ENCODE results near the gene CHRNG.
"Not testable (repeated sequence)": the region's sequence is repeated elsewhere in the genome, so short reads cannot be mapped to it uniquely, and the experiment has no call there.

Gene CHRNG

DNA sequence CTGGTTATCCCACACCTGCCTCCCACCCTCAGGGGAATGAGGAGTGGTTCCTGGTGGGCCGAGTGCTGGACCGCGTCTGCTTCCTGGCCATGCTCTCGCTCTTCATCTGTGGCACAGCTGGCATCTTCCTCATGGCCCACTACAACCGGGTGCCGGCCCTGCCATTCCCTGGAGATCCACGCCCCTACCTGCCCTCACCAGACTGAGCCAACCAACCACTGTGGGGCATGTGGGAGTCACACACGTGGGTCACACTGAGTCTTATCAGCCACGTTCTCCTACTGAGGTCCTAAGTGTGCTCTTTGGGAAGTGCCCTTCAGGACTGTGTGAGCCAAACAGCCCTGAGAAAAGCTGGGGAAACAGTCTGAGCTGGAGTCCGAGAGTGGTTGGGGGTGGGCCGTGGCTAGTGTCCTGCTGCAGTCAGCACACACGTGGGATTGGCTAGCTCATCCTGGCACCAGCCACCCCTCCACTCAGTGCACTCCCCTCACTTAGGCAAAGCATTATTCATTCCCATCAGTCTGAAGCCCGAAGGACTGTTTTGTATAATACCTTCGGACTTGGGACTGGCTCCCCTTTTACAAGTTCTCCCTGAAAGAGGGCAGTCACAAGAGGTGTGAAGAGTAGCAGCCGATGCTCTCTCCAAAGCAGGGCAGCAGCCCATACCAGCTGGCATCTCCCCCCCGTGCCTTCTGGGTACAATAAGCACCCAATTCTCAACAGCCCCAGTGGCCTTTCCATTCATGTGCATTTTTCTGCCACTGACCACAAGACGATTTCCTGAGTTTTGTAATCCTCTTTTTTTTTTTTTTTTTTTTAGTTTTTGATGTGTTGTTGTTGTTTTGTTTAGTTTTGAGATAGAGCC lies 6.3 kb downstream of the CHRNG start:
- no peak for DNase-seq

GRCh38 chr2:232547991-232548390 lies 8.5 kb downstream of the CHRNG start:
- DNase-seq, result no peak

- DNase-seq, result no peak
Observed at GRCh38 chr2:232549655-232550353, 10.3 kb downstream of the CHRNG start.

DNA sequence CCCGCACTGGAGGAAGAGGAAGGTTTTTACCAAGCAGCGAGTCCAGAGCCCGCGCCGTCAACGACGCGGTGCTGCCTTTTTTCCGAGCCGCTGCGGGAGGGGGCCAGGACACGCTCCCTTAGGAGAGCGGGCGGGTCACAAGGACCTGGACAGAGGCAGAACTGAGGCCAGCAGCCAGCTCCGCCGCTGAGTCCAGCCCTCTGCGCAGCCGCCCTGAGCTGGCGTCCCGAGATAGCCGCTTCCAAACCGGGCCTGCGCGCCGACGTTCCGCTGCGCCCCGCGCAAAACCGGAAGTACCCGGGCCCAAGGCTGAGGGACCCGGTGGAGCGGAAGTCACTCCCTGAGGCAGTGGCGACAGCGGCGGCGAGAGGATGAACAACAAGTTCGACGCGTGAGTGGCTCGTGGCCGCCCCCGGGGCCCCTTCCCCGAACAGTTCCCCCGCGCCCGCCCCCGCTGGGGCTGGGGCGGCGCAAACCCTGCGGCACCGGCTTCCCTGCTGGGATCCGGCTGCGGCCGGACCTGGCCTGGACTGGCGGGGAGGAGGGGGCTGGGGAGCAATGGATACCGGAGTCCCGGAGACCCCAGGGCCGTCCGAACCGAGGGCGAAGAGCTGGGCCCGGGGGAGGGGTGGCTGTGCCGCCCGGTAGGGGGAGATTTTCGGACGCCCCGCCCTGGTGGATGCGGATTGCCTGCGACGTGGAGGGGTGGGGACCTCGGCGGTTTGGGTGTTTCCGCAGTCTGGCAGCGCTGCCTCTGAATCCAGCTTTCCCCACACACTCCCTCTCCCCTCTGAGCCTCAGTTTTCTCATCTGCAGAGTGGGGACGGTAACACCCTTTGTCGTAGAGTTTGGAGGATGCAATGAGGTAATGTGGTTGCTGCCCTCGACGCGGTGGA lies 11.1 kb downstream of the CHRNG start, which contains the start of the genes EIF4E2 and TIGD1:
EIF4E2 (plus strand) TSS at position 336 of the 896 bp plus-strand sequence; CDS start at position 372, 36 bp downstream.
TIGD1 (minus strand) TSS at position 204 of the 896 bp plus-strand sequence. CDS start 675 bp downstream, outside the sequence.
- DNase-seq, result peak; percentile 89

DNA sequence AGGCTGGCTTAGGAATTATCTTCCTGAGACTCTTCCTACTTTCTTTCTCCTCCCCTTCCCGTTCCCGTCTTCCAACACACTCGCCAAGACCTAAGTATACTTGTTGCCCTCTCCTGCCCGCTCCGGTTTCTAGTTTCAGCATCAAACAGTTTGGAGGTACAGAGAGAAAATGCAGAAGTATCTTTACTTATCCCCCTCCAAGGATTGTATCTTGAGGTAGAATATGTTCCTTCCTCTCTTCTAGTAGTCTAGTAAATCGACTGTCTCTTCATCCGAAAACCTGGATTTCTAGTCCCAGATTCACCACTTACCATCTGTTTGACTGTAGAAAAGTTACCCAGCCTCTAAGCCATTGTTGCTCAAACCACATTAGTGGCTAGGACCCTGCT lies 11.8 kb downstream of the CHRNG start:
- no peak for DNase-seq

DNA sequence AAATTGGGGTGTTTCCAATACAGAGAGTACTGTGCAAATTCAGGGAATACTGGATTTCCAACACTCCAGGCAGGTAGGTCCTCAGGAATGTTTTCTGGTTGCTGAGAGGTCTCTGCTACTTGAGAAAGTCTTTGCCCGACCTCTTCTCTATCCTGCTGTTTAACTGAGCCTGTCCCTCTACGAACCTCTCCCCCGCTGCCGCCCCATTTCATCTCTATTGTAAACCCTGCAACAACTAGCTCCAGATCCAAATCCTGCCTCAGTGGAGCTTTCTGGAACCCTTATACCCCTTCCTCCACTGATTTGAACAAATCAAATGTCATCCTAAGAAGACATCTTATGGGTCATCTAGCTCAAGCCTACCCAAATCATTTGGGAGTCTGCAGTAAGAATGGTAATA lies 12.3 kb downstream of the CHRNG start:
- DNase-seq, result no peak

DNA sequence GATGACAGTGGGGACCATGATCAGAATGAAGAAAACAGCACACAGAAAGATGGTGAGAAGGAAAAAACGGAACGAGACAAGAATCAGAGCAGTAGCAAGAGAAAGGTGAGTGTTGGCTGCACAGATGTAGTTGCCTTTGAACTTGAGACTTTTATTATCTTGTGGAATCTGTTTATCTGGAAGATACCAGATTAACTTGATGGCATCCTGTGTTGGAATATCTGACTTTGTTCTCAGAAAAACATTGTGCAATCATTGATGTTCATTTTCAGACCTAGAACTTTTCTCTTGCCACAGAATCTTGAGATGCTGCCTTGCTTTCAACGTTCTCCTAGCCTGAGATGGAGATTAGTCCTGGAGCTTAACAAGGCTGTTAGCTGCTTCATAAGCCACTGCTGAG lies 16.9 kb downstream of the CHRNG start:
- no peak for DNase-seq

- no peak for DNase-seq
Observed at GRCh38 chr2:232562515-232563151, 23.1 kb downstream of the CHRNG start.

- no peak for DNase-seq
Observed at GRCh38 chr2:232563580-232563979, 24.1 kb downstream of the CHRNG start.

- DNase-seq, result no peak
Observed at GRCh38 chr2:232567721-232568120, 28.2 kb downstream of the CHRNG start.

- peak; percentile 11 for DNase-seq
Observed at GRCh38 chr2:232568161-232568560, 28.7 kb downstream of the CHRNG start.

- DNase-seq, result no peak
Observed at GRCh38 chr2:232569541-232569940, 30.0 kb downstream of the CHRNG start.

DNA sequence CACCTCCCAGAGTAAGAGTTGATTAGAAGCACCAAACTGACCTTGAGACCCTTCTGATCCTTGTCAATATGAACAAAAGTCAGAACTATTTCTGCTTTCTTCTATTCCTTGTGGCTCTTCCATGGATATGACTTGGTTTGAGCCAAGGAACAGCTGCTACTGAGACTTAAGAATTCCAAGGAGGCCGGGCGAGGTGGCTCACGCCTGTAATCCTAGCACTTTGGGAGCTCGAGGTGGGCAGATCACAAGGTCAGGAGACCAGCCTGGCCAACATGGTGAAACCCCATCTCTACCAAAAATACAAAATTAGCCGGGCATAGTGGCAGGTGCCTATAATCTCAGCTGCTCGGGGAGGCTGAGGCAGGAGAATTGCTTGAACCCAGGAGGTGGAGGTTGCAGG lies 31.0 kb downstream of the CHRNG start:
- DNase-seq, result not testable (repeated sequence)

DNA sequence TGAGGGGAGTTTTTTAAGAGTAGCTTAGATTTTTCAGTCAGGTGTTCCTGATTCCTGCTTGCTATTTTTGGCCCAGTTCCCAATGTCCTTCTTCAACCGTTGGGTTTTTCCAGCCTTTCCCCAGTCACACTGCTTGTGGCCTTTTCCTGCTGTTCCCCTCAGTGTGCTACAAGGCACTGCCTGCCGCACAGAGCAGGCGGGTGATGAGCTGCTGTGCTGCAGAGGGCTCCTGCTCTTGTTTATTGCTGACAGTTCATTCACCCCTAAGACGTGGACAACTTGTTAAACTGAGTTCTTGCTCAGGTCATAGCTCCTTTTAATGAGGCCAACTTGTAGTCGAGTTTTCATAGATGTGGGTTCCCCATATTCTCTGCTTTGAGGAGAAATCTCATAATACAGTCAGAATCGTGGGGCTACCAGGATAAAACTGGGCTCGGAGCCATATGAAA lies 31.6 kb downstream of the CHRNG start:
- DNase-seq, result no peak

- no peak for DNase-seq
Observed at GRCh38 chr2:232573042-232573441, 33.5 kb downstream of the CHRNG start.

DNA sequence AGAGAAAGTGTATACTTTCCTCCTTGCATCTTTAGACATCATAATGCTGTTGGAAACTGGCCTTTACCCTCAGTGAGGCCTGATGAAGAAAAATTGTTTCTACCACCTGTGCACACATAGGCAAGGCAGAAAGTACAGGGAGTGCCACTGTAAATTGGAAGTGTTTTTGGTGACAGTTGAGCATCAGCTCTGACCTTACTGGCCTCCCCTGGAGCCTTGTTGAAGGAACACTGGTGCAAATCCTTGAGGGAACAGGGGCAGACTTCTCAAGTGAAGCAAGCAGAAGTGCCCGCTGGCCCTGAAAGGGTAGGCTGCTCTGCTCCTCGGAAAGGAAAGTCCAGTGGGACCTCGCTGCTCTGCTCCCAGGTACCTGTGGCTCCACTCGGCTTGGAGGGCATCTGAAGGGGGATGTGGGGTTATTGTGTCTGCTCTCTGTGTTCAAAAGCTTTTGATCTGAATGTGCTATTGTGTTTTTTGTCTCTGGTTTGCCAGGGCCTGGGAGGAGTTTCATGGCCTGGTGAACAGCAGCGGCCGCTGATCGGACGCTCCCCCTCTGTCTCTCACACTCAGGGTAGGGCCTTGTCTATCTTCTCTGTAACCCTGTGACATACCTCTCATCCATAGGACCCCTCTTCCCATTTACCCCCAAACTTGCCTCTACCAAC lies 34.4 kb downstream of the CHRNG start:
- DNase-seq, result no peak

GRCh38 chr2:232574674-232575403 lies 35.3 kb downstream of the CHRNG start:
- DNase-seq, result no peak

DNA sequence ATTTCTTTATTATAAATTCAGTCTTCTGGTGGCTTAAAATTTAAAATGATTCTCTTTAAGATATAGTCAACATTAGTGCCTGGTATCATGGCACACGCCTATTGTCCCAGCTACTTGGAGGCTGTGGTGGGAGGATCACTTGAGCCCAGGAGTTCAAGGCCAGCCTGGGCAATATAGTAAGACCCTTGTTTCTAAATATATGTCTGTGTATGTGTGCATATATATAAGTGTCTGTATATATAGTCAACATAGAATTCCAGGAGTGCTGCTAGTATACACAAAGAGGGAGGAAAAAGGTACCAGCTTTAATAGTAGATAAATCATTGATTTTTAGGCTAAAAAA lies 35.9 kb downstream of the CHRNG start:
- no peak for DNase-seq

DNA sequence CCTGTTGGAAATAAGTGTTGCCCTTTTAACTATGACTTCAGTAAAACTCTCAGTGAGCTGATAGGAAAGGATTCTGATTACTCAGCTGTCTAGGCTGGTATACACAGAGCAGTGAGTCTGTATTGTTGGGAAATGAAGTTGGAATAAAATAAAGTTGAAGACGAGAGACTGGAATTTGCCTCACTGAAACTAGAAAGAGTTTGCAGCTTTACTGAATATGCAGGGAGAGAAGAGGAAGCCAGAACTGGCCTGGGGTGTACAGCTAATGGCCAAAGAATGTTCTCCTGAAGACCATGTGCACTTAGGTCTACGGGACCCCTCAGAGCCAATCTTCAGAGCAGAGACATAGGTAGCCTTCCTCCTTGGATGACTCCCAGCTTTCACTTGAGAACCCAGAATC lies 37.5 kb downstream of the CHRNG start:
- DNase-seq, result no peak

DNA sequence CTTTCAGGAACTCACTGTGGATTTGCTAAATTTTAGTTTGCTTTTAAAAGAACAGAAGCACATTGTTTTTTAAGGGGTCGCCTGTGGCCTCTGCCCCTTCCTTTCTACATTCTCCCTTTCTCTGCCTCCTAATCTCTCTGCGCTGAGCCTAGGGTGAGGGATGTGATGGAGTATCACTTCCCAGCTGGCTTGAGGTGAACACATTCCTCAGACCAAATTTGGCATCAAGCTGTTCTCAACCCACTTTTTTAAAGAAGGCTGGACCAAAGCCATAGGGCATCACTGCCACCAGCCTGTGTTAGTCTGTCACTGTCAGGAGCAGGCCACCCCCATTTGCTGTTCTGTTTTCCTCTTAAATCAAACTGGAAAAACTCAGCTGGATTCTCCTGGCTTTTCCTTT lies 38.3 kb downstream of the CHRNG start:
- DNase-seq, result no peak

DNA sequence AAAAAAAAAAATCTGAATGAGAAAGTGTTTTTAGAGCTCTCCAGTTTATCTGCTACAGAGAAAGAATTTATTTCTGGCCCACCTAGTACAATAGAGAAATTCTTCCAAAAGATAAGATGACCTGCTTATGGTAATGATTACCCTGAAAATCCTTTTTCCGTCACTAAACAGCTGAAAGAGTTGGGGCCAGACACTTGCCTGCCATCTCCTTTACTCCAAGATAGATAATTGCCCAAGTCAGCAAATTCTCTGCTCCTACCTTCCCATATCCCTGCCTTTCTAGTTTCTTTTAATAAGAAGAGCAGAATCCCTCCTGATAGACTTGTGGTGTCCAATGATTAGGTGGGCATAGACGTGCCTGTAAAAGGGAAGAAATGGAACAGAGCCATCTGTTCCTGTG lies 39.1 kb downstream of the CHRNG start:
- DNase-seq, result no peak

Measured in T1000 (cell line).